Adrenal gland (tissue), 5 donors: ENCODE data around the gene PFKFB4.

Source experiments
- POLR2A ChIP-seq, 2 donors: fragments of 450-650 bp; IDR thresholded peaks; one replicate each; pipeline ENCODE4 v1.6.1; 2017; ENCODE audit warnings: antibody characterized with exemption in 2 of 2, mild to moderate bottlenecking in 2 of 2, moderate library complexity in 1 of 2
- TF ChIP-seq, protein P1 (sequence below), 6 experiments: fragments of 450-650 bp in 4 of 6; fragments of 200-600 bp in 2 of 6; sonication (generic) in 1 of 6; IDR thresholded peaks; 1 replicate in 5 of 6; 2 replicates in 1 of 6; pipeline versions ENCODE4 v1.5.1 to v1.8.0; 2016 to 2021; ENCODE audit warnings: antibody characterized with exemption in 6 of 6, mild to moderate bottlenecking in 2 of 6, moderate library complexity in 1 of 6
- donor health status: DM: no; HTN: no; CAD: no.

DNA sequence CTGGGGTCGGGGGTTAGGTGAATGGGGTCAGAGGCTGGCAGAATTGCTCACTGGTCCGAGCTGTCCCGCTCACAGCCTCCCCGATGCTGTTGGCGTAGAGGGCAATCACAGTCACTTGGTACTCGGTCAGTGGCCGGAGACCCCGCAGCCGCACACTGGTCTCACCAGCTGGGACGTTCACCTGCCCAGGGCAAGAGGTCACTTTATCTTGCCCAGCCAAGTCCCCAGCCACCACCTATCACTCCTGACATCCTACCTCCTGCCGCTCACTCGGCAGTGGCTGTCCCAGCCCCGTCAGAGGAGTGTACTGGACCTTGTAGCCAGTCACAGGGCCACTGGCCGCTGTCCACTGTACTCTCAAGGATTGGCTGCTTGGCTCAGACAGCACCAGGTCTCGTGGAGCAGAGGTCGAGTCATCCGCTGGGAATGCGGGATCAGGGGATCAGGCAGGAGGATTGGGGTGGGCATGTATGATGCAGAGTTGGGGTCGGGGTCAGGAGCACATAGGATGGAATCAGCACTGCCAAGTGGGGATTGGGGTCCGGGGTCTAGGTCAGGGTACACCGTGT is 36.0 kb upstream of the PFKFB4 start:
- TF ChIP-seq, protein P1, sequence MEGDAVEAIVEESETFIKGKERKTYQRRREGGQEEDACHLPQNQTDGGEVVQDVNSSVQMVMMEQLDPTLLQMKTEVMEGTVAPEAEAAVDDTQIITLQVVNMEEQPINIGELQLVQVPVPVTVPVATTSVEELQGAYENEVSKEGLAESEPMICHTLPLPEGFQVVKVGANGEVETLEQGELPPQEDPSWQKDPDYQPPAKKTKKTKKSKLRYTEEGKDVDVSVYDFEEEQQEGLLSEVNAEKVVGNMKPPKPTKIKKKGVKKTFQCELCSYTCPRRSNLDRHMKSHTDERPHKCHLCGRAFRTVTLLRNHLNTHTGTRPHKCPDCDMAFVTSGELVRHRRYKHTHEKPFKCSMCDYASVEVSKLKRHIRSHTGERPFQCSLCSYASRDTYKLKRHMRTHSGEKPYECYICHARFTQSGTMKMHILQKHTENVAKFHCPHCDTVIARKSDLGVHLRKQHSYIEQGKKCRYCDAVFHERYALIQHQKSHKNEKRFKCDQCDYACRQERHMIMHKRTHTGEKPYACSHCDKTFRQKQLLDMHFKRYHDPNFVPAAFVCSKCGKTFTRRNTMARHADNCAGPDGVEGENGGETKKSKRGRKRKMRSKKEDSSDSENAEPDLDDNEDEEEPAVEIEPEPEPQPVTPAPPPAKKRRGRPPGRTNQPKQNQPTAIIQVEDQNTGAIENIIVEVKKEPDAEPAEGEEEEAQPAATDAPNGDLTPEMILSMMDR (IDR thresholded peaks at IDR 0.05), result no peak
- no peak for TF ChIP-seq POLR2A (IDR thresholded peaks at IDR 0.05)
